Natural killer cell (primary cell): ENCODE data around the gene LOXL1. TPM values are rescaled to one million over a fixed set of nuclear protein-coding genes. Genes with fewer than 3 reads are reported as not detected.
"Not testable (repeated sequence)": the region's sequence is repeated elsewhere in the genome, so short reads cannot be mapped to it uniquely, and the experiment has no call there.

ENCODE experiments used
- ATAC-seq, 3 donors: fragments of 150-1000 bp in 2 of 3; fragments of 200-7000 bp in 1 of 3; cut with Tn5 transposase; 1 replicate in 1 of 3; 2 replicates in 2 of 3; pipeline ENCODE4 v1.10.0; 2021; ENCODE audit warnings: mild to moderate bottlenecking in 2 of 3, moderate library complexity in 2 of 3
- DNase-seq, 2 donors: peaks; one replicate each; pipeline versions ENCODE4 v3.0.0 to v3.0.0-alpha.2; 2013 to 2021; ENCODE audit warnings: mixed read lengths in 1 of 2
- H3K27ac ChIP-seq: one replicate; pipeline ENCODE4 v1.5.1; 2013; ENCODE audit warnings: mild to moderate bottlenecking, low read length
- H3K27me3 ChIP-seq: one replicate; pipeline ENCODE4 v1.6.1; 2013; ENCODE audit warnings: low read length; ENCODE audit not compliant: control insufficient read depth, insufficient read depth
- H3K36me3 ChIP-seq: one replicate; pipeline ENCODE4 v1.6.1; 2013; ENCODE audit warnings: low read length; ENCODE audit not compliant: control insufficient read depth, insufficient read depth
- H3K4me1 ChIP-seq: one replicate; pipeline ENCODE4 v1.6.1; 2013; ENCODE audit warnings: low read length; ENCODE audit not compliant: control insufficient read depth, insufficient read depth
- H3K4me3 ChIP-seq: one replicate; pipeline ENCODE4 v1.5.1; 2013; ENCODE audit warnings: low read length
- H3K9me3 ChIP-seq: one replicate; pipeline ENCODE4 v1.6.1; 2013; ENCODE audit warnings: low read length; ENCODE audit not compliant: control insufficient read depth, insufficient read depth
- H3K27ac Mint-ChIP-seq, 2 donors: one replicate each; pipeline ENCODE4 v1.8.0; 2022; ENCODE audit warnings: mild to moderate bottlenecking in 2 of 2, mixed read lengths in 2 of 2, moderate library complexity in 1 of 2
- H3K27me3 Mint-ChIP-seq, 2 donors: one replicate each; pipeline ENCODE4 v1.8.0; 2022; ENCODE audit warnings: low read depth in 2 of 2, mixed read lengths in 2 of 2
- H3K36me3 Mint-ChIP-seq: one replicate; pipeline ENCODE4 v1.8.0; 2022; ENCODE audit warnings: mixed read lengths
- H3K4me1 Mint-ChIP-seq, 2 donors: one replicate each; pipeline ENCODE4 v1.8.0; 2022; ENCODE audit warnings: mixed read lengths in 2 of 2
- H3K4me3 Mint-ChIP-seq: one replicate; pipeline ENCODE4 v1.8.0; 2022; ENCODE audit warnings: mild to moderate bottlenecking, moderate library complexity, mixed read lengths
- H3K9me3 Mint-ChIP-seq, 2 donors: one replicate each; pipeline ENCODE4 v1.8.0; 2022; ENCODE audit warnings: mixed read lengths in 2 of 2
- WGBS: methylation state at CpG from one replicate; pipeline ENCODE4 v1.1.7; 2013; ENCODE audit warnings: missing lambda C conversion rate; ENCODE audit not compliant: insufficient coverage; 5-methylcytosine and 5-hydroxymethylcytosine counted together
- intact Hi-C: fragments of 100-400 bp; cut with micrococcal nuclease; formaldehyde crosslinking; loops from one replicate; pipeline ENCODE4 v1.14.2; 2022
- total RNA-seq, 4 donors: library from RNA; stranded (reverse); fragments of 120-200 nt in 1 of 4; gene quantifications; one replicate each; pipeline versions ENCODE4 v1.2.3 to v1.2.4, GENCODE V29; 2013 to 2022
- TF ChIP-seq, protein P1 (sequence below): fragments of 200-600 bp; IDR thresholded peaks from one replicate; pipeline ENCODE4 v1.8.0; 2022; ENCODE audit warnings: antibody characterized with exemption

Gene LOXL1
- total RNA-seq, 3 donors from 2014 or later (not counting 1 experiment from before 2014, with no cell fraction given): 1.1 to 1.4 (median 1.3) TPM

DNA sequence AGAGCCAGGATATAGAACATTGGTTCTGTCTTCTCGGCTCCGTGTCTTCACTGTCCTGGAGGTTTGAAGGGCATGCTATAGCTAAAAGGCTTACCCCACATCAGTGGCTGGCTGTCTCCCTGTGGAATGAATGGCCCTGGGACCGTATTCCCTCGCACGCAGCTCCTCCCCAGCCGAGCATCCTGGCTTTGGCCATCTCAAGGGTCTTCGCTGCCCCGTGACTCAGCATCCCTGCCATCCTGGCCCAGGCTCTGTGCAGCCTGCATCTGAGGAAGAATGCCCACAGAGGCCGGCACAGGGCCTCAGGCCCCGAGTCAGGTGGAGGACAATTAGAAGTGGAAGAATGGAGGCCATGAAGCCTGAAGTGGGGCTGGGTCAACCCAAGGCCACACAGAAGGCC, 11.0 kb downstream of the LOXL1 start:
- H3K9me3 ChIP-seq: no peaks in the 10 kb centered on the region
- peaks cover 13% of the 10 kb centered on the region for H3K4me1 ChIP-seq
- H3K27ac Mint-ChIP-seq: no peak overlapping the region
- no peaks in the 10 kb centered on the region for H3K9me3 Mint-ChIP-seq
- H3K4me3 ChIP-seq: no peak overlapping the region
- WGBS: 73% methylated on average over 10 of the region's 10 CpGs
- no peaks in the 10 kb centered on the region for H3K36me3 Mint-ChIP-seq
- H3K27ac ChIP-seq: no peak overlapping the region
- H3K36me3 ChIP-seq: no peaks in the 10 kb centered on the region
- ATAC-seq: no peak
- intact Hi-C loops: no loop called here
- H3K27me3 Mint-ChIP-seq: no peaks in the 10 kb centered on the region
- no peak overlapping the region for H3K4me3 Mint-ChIP-seq
- DNase-seq: no peak
- H3K4me1 Mint-ChIP-seq: peaks cover 6 to 9% of the 10 kb centered on the region in 2 donors
- TF ChIP-seq, protein P1, sequence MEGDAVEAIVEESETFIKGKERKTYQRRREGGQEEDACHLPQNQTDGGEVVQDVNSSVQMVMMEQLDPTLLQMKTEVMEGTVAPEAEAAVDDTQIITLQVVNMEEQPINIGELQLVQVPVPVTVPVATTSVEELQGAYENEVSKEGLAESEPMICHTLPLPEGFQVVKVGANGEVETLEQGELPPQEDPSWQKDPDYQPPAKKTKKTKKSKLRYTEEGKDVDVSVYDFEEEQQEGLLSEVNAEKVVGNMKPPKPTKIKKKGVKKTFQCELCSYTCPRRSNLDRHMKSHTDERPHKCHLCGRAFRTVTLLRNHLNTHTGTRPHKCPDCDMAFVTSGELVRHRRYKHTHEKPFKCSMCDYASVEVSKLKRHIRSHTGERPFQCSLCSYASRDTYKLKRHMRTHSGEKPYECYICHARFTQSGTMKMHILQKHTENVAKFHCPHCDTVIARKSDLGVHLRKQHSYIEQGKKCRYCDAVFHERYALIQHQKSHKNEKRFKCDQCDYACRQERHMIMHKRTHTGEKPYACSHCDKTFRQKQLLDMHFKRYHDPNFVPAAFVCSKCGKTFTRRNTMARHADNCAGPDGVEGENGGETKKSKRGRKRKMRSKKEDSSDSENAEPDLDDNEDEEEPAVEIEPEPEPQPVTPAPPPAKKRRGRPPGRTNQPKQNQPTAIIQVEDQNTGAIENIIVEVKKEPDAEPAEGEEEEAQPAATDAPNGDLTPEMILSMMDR: no peak
- H3K27me3 ChIP-seq: no peaks in the 10 kb centered on the region

DNA sequence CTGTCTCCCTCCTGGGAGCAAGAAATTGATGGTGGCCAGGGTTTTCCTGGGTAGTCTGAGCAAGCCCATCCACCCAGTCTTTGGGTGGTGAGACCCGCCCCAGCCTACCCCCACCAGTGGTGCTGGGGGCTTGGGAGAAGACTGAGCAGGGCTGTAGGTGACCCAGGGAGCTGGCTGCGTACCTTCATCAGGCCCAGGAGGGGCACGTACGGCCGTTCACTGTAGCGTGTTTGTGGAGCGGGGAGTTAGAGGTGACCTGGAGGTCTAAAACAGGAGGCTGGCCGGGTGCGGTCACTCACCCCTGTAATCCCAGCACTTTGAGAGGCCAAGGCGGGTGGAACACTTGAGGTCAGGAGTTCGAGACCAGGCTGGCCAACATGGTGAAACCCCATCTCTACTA, 11.5 kb downstream of the LOXL1 start:
- Histone ChIP-seq H3K27ac (no peak overlapping the region), H3K36me3 (no peaks in the 10 kb centered on the region), H3K4me3 (no peak overlapping the region), H3K4me1 (peaks cover 17% of the 10 kb centered on the region), H3K9me3 (no peaks in the 10 kb centered on the region), H3K27me3 (no peaks in the 10 kb centered on the region)
- no peak overlapping the region for H3K4me3 Mint-ChIP-seq
- intact Hi-C loops: no loop called here
- H3K4me1 Mint-ChIP-seq: peaks cover 6 to 13% of the 10 kb centered on the region in 2 donors
- no peaks in the 10 kb centered on the region for H3K9me3 Mint-ChIP-seq
- WGBS: 93% methylated on average over 11 of the region's 11 CpGs
- H3K27ac Mint-ChIP-seq: no peak overlapping the region
- ATAC-seq (no peak), DNase-seq (no peak)
- no peaks in the 10 kb centered on the region for H3K27me3 Mint-ChIP-seq
- H3K36me3 Mint-ChIP-seq: no peaks in the 10 kb centered on the region
- TF ChIP-seq, protein P1: no peak

DNA sequence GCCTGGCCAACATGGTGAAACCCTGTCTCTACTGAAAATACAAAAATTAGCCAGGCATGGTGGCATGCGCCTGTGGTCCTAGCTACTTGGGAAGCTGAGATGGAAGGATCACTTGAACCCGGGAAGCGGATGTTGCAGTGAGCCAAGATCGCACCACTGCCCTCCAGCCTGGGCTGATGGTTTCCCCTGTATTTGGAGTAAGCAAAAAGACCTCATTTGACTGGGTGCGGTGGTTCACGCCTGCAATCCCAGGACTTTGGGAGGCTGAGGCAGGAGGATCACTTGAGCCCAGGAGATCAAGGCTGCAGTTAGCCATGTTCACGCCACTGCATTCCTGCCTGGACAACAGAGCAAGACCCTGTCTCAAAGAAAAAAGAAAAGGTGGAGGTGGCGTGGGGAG, 12.3 kb downstream of the LOXL1 start:
- intact Hi-C loops: not testable (repeated sequence)

DNA sequence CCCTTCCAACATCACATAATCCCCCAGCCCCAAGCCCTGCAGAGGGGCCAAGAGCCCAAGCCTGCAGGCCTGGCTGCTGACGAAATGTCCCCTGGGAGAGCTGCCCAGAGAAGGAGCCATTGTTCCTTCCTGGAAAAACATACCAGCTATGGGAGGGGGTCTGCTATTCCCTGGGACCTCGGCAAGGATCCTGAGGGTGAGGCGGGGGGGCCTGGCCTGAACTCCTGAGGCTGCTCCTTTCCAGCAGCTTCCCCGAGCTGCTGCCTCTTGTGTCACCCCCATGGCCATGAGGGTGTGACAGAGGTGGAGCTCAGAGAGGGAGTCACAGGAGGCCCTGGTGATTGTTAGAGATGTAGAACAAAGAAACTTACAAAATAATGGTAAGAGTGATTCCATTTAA, 12.9 kb downstream of the LOXL1 start:
- H3K4me1 ChIP-seq: peaks cover 17% of the 10 kb centered on the region
- 80% methylated on average over 4 of the region's 4 CpGs for WGBS

More for the DNA sequence above, 12.3 kb downstream of the LOXL1 start:
- H3K36me3 Mint-ChIP-seq, H3K9me3 ChIP-seq, ATAC-seq, H3K27me3 ChIP-seq, DNase-seq, H3K27me3 Mint-ChIP-seq, H3K36me3 ChIP-seq, H3K27ac Mint-ChIP-seq, H3K9me3 Mint-ChIP-seq, H3K4me3 ChIP-seq, H3K27ac ChIP-seq, H3K4me3 Mint-ChIP-seq: not testable (repeated sequence)
- WGBS: 96% methylated on average over 8 of the region's 8 CpGs
- peaks cover 6 to 13% of the 10 kb centered on the region in 2 donors for H3K4me1 Mint-ChIP-seq
- peaks cover 17% of the 10 kb centered on the region for H3K4me1 ChIP-seq

More for the DNA sequence above, 12.9 kb downstream of the LOXL1 start:
- intact Hi-C loops: no loop called here
- no peak overlapping the region for H3K27ac Mint-ChIP-seq
- TF ChIP-seq, protein P1: no peak
- Histone ChIP-seq H3K36me3 (no peaks in the 10 kb centered on the region), H3K27me3 (no peaks in the 10 kb centered on the region), H3K9me3 (no peaks in the 10 kb centered on the region), H3K27ac (no peak overlapping the region), H3K4me3 (no peak overlapping the region)
- H3K36me3 Mint-ChIP-seq: no peaks in the 10 kb centered on the region
- H3K4me1 Mint-ChIP-seq: peaks cover 6 to 13% of the 10 kb centered on the region in 2 donors
- H3K9me3 Mint-ChIP-seq: no peaks in the 10 kb centered on the region
- no peak for DNase-seq
- no peak for ATAC-seq
- H3K4me3 Mint-ChIP-seq: no peak overlapping the region
- H3K27me3 Mint-ChIP-seq: no peaks in the 10 kb centered on the region
